Mesodermal cell (in vitro differentiated cells): ENCODE data around the gene IGSF23.
"Not testable (repeated sequence)": the region's sequence is repeated elsewhere in the genome, so short reads cannot be mapped to it uniquely, and the experiment has no call there.

Source experiments
- H3K27ac ChIP-seq: 2 replicates; pipeline ENCODE4 v1.7.0; 2013; ENCODE audit warnings: mild to moderate bottlenecking, low read depth, low read length, moderate library complexity; ENCODE audit not compliant: severe bottlenecking
- H3K36me3 ChIP-seq: 2 replicates; pipeline ENCODE4 v1.7.1; 2013; ENCODE audit warnings: mild to moderate bottlenecking, low read length, moderate library complexity; ENCODE audit not compliant: control insufficient read depth, insufficient read depth
- H3K4me1 ChIP-seq: one replicate; pipeline ENCODE4 v1.7.1; 2013; ENCODE audit warnings: mild to moderate bottlenecking, low read length; ENCODE audit not compliant: insufficient read depth, control insufficient read depth, poor library complexity, severe bottlenecking
- H3K4me3 ChIP-seq: 2 replicates; pipeline ENCODE4 v1.7.0; 2013; ENCODE audit warnings: low read length, control low read depth, mild to moderate bottlenecking; ENCODE audit not compliant: insufficient read depth, poor library complexity, severe bottlenecking; ENCODE audit errors: extremely low read depth
- H3K9me3 ChIP-seq: 2 replicates; pipeline ENCODE4 v1.7.1; 2013; ENCODE audit warnings: mild to moderate bottlenecking, low read length, moderate library complexity; ENCODE audit not compliant: control insufficient read depth
- WGBS, 2 experiments: methylation state at CpG; one replicate each; pipeline ENCODE4 v1.1.5; 2013; ENCODE audit warnings: missing lambda C conversion rate in 2 of 2; ENCODE audit not compliant: insufficient coverage in 2 of 2; 5-methylcytosine and 5-hydroxymethylcytosine counted together

Gene IGSF23

GRCh38 chr19:44668985-44669764 is 55.8 kb downstream of the IGSF23 start:
- H3K4me1 ChIP-seq = no peaks in the 10 kb centered on the region
- H3K9me3 ChIP-seq = no peaks in the 10 kb centered on the region
- no peak overlapping the region for H3K4me3 ChIP-seq
- no peaks in the 10 kb centered on the region for H3K36me3 ChIP-seq
- no peak overlapping the region for H3K27ac ChIP-seq
- WGBS, 2 experiments = 88 to 89% methylated on average over 2 of the region's 2 CpGs

- not testable (repeated sequence) for H3K9me3 ChIP-seq, H3K4me3 ChIP-seq, H3K27ac ChIP-seq, H3K36me3 ChIP-seq, H3K4me1 ChIP-seq
- WGBS, 2 experiments = 100% methylated on average over 1 of the region's 2 CpGs
These were observed 56.7 kb downstream of the IGSF23 start for GRCh38 chr19:44670027-44670426.

DNA sequence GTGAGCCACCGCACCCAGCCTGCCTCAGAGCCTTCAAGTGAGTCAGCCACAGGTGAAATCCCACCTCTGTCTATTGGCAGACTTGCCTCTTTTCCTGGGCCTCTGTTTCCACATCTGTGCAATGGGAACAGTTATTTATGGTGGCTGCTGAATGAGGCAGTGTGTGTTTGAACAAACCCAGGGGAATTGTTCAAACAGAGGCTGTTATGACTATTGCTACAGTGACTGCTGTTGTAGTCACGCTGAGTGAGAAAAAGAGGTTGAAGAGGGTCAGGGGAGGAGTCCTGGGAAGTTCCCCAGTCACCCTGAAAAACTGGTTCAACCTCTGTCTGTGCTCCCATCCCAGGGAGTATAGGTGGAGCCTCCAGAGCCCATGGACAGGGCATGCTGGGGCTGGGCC is 58.0 kb downstream of the IGSF23 start, which contains the start of gene CEACAM19:
TSS of gene CEACAM19 (plus strand) at position 83 of the 400 bp plus-strand sequence. CDS start 450 bp downstream, outside the sequence.
- H3K4me1 ChIP-seq = no peaks in the 10 kb centered on the region
- no peak within 1 kb of the TSS for H3K4me3 ChIP-seq
- WGBS, 2 experiments = 90 to 100% methylated on average over 2 of the region's 2 CpGs
- H3K36me3 ChIP-seq = no peaks in the 10 kb centered on the region
- no peaks in the 10 kb centered on the region for H3K9me3 ChIP-seq
- no peak within 1 kb of the TSS for H3K27ac ChIP-seq

- H3K4me3 ChIP-seq = no peak overlapping the region
- 67 to 70% methylated on average over 1 of the region's 1 CpG for WGBS, 2 experiments
- no peak overlapping the region for H3K27ac ChIP-seq
These were observed 58.9 kb downstream of the IGSF23 start for GRCh38 chr19:44672226-44672625.

DNA sequence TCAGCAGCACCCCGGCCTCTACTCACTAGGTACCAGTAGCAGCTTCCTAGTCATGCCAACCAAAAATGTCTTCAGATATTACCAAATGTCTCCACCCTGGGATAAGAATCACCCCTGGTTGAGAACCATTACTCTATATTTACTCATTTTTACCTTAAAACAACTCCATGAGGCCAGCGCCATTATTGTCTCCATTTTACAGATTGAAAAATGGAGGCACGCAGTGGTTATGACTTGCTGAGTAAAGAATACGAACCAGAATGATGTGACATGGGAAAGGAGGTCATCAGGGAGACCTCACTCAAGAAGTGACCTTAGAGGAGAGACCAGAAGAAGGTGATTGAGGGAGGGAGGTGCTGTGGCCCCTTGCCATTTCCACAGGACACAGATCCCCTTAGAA is 60.1 kb downstream of the IGSF23 start:
- no peaks in the 10 kb centered on the region for H3K36me3 ChIP-seq
- WGBS, 2 experiments = 83 to 97% methylated on average over 3 of the region's 4 CpGs
- no peak overlapping the region for H3K4me3 ChIP-seq

More at GRCh38 chr19:44672226-44672625, 58.9 kb downstream of the IGSF23 start:
- no peaks in the 10 kb centered on the region for H3K36me3 ChIP-seq
- peaks cover 6% of the 10 kb centered on the region for H3K9me3 ChIP-seq
- H3K4me1 ChIP-seq = peaks cover 5% of the 10 kb centered on the region

DNA sequence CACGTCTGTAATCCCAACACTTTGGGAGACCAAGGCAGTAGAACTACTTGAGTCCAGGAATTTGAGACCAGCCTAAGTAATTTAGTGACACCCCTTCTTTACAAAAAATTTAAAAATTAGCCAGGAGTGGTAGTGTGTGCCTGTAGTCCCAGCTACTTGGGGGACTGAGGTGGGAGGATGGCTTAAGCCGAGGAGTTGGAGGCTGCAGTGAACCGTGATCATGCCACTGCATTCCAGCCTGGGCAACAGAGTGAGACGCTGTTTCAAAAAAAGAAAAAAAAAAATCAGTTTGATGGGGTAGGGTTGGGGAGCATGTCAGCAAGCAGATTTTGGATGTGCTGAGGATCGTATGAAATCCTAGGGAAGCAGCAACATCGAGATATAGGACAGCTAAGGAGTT is 62.2 kb downstream of the IGSF23 start:
- Histone ChIP-seq H3K9me3 (peaks cover 6% of the 10 kb centered on the region), H3K36me3 (no peaks in the 10 kb centered on the region), H3K4me1 (peaks cover 12% of the 10 kb centered on the region), H3K4me3 (no peak overlapping the region), H3K27ac (no peak overlapping the region)
- WGBS, 2 experiments = 92 to 98% methylated on average over 6 of the region's 6 CpGs

More for the DNA sequence above, 60.1 kb downstream of the IGSF23 start:
- H3K27ac ChIP-seq = no peak overlapping the region
- H3K9me3 ChIP-seq = peaks cover 6% of the 10 kb centered on the region
- H3K4me1 ChIP-seq = peaks cover 12% of the 10 kb centered on the region

DNA sequence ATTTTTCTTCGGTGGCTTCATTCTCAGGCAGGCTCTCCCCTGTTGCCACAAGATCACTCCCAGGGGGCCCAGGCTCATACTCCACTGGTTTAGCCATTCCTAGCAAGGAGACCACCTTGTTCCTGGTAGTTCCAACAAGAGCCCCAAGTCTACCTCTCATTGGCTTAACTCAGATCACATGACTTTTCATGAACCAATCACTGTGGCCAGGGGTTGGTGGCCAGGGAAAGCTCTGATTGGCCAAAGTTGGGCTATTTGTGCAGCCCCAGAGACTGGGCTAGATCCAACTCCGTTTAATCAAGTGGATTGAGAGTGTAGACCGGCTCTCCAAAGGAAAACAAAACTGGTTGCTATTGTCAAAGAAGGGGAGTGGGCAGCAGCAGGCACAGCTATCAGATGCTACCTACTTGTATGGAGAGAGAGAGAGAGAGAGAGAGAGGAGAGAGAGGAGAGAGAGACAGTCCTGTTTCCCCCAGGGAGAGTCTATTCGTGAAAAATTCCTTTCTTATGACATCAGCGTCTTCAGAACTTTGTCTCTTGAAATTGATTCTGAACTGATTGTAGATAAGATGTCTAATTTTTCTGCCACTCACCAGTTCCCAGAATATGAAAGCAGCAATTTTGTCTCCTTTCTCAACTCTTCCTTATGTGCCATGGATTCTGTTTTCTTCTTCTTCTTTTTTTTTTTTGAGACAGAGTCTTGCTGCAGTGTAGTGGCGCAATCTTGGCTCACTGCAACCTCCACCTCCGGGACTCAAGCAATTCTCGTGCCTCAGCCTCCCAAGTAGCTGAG is 63.9 kb downstream of the IGSF23 start:
- 66 to 82% methylated on average over 3 to 8 of the region's 8 CpGs for WGBS, 2 experiments
- Histone ChIP-seq H3K27ac (peak overlapping the region; percentile 80), H3K9me3 (peaks cover 6% of the 10 kb centered on the region), H3K36me3 (no peaks in the 10 kb centered on the region), H3K4me3 (no peak overlapping the region), H3K4me1 (peaks cover 12% of the 10 kb centered on the region)

- H3K4me1 ChIP-seq = peaks cover 15% of the 10 kb centered on the region
- H3K4me3 ChIP-seq = no peak overlapping the region
These were observed 67.2 kb downstream of the IGSF23 start for GRCh38 chr19:44680536-44680935.

DNA sequence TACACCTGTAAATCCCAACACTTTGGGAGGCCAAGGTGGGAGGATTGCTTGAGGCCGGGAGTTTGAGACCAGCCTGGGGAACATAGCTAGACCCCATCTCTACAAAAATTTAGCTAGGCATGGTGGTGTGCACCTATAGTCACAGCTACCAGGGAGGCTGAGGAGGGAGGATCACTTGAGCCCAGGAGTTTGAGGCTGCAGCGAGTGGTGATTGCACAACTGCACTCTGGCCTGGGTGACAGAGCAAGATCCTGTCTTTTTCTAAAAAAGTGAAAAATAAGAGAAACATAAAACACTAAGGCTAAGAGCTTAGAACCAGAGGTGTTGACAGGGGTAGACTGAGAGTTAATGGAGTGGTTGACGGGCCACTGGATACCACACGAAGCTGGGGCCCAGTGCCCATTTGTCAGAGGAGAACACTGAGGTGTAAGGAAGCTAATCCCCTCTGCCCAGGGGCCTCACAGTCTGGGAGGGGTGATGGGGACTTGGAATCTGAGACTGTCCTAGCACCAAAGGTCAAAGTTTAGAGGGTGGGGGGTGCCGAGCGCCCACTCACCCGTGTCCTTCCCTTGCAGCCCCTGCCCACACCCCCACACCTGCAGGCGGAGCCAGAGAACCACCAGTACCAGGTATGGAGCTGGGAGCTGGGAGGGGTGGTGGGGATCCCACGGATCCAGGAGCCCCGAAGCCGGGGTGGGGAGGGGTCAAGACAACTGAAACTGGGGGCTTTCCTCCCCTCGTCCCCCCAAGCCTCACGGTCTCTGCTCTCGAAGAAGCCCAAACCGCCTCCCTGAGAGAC is 68.8 kb downstream of the IGSF23 start:
- no peak overlapping the region for H3K27ac ChIP-seq
- H3K36me3 ChIP-seq = no peaks in the 10 kb centered on the region
- peaks cover 16% of the 10 kb centered on the region for H3K4me1 ChIP-seq
- 85 to 93% methylated on average over 9 of the region's 15 CpGs for WGBS, 2 experiments
- H3K9me3 ChIP-seq = no peaks in the 10 kb centered on the region
- H3K4me3 ChIP-seq = no peak overlapping the region

More at GRCh38 chr19:44680536-44680935, 67.2 kb downstream of the IGSF23 start:
- Histone ChIP-seq H3K9me3 (peaks cover 6% of the 10 kb centered on the region), H3K36me3 (no peaks in the 10 kb centered on the region), H3K27ac (no peak overlapping the region)

DNA sequence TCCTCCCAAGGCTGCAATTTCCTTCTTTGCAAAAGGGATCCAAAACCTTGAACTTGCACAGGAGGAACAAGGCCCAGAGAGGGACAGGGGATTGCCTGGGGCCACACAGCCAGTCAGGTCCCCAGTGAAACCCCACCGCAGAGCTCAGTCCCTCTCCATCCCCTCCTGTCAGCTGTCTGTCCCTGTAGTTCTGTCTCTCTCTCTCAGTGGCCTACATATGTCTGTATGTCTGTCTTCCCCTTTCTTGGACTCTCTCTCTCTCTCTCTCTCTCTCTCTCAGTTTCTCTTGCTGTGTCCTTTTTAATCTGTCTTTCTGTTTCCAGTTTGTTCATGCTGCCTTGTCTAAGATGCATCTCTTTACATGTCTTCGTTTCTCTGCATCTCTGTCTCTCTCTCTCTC is 69.4 kb downstream of the IGSF23 start:
- 85% methylated on average over 2 of the region's 2 CpGs for WGBS, 2 experiments
- Histone ChIP-seq H3K4me1 (peaks cover 13% of the 10 kb centered on the region), H3K4me3 (no peak overlapping the region), H3K27ac (no peak overlapping the region), H3K36me3 (no peaks in the 10 kb centered on the region), H3K9me3 (no peaks in the 10 kb centered on the region)
